ENCODE results near the gene SHANK3.
"Not testable (repeated sequence)": the region's sequence is repeated elsewhere in the genome, so short reads cannot be mapped to it uniquely, and the experiment has no call there.

Gene SHANK3

DNA sequence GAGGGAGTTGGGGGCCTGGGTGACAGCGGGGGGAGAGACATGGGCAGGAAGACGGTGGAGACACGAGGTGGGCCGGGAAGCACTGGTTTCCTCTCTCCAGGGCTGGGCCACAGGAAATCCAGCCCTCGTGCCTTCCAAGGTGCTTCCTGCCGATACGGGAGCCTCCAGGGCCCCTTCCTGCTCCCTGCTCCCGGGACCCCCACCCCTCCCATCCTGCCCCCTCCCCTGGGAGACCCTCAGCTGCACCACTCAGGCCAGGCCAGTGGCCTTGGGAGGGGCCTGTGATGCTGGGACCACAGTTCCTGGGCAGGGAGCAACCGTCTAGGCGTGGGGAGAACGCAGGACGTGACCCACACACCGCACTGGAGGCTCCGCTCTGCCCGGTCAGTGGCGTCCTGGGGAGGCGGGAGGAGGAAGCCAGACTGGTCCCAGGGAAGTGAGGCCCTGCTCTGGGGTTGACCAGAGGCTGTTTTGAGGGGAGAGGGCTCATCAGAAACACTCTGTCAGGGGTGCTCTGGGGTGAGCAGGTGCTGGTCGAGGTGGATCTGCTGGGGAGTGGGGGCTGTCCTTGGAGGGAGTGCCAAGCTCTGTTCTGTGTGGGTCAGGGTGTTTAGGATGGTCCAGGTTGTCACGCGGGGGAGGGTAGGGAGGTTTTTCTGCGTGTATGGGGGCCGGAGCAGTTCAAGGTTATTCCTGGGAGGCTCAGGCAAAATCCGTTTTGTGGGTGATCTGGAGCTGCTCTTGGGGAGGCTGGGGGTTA lies at the start of gene SHANK3:
SHANK3 (plus strand) TSS at position 353 of the 760 bp plus-strand sequence.
- DNase-seq, result peak; percentile 50

- DNase-seq, result peak; percentile 41
Observed at GRCh38 chr22:50624347-50625130, 48.1 kb upstream of the SHANK3 start.

DNA sequence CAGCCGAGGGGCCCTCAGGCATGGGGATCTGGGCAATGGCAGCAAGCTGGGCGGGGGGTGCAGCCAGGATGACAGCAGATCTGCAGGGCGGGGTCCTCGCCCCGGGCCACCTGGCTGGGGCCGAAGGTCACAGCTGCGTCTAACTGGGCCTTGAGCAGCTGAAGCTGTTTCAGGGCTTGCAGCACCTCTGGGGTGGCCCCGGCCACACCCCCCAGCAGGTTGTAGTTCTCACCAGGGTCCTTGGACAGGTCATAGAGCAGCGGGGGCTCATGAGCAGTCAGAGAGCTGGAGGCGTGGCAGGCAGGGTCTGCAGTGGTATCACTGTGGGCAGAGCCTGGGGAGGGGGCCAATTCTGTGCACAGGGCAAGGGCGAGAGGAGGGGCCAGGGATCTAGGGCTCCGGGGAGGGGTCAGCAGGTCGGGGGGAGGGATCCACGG lies 47.5 kb upstream of the SHANK3 start:
- peak; percentile 49 for DNase-seq

- DNase-seq, result peak; percentile 57
Observed at GRCh38 chr22:50625568-50626313, 46.9 kb upstream of the SHANK3 start.

- peak; percentile 47 for DNase-seq
Observed at GRCh38 chr22:50626314-50626849, 46.2 kb upstream of the SHANK3 start.

GRCh38 chr22:50626850-50627641 lies 45.6 kb upstream of the SHANK3 start:
- DNase-seq, result peak; percentile 55

- DNase-seq, result peak; percentile 94
Observed at GRCh38 chr22:50627642-50628542, 44.7 kb upstream of the SHANK3 start, which contains the start of gene ARSA. Gene ARSA (minus strand): TSS chr22:50628152. CDS start chr22:50627779, 373 bp downstream.

- no peak for DNase-seq
Observed at GRCh38 chr22:50628543-50629134, 44.0 kb upstream of the SHANK3 start.

- DNase-seq, result no peak
Observed at GRCh38 chr22:50630376-50630775, 42.2 kb upstream of the SHANK3 start.

DNA sequence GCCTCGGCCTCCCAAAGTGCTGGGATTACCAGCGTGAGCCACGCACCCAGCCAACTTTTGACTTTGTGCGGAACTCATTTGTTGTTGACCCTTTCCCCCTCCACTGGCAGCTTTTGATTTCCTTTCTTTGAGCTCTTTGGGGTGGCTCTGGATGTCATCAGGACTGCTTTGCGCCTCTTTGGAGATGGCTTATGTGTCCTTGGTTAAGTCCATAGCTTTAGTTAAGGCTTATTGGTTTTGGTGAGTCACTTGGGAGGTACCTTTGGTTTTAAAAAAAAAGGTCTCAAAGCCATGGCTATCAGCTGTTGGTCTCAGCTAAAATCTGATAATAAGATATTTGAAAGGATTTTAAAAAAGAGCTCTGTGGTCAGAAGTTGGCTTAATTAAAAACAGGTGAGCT lies 39.5 kb upstream of the SHANK3 start:
- no peak for DNase-seq

- no peak for DNase-seq
Observed at GRCh38 chr22:50633771-50634170, 38.9 kb upstream of the SHANK3 start.

- DNase-seq, result no peak
Observed at GRCh38 chr22:50635591-50635990, 37.0 kb upstream of the SHANK3 start.

- not testable (repeated sequence) for DNase-seq
Observed at GRCh38 chr22:50640296-50640695, 32.3 kb upstream of the SHANK3 start.

GRCh38 chr22:50640857-50641647 lies 31.6 kb upstream of the SHANK3 start:
- no peak for DNase-seq

- peak; percentile 59 for DNase-seq
Observed at GRCh38 chr22:50641696-50642607, 30.7 kb upstream of the SHANK3 start.

GRCh38 chr22:50643021-50643820 lies 29.4 kb upstream of the SHANK3 start:
- DNase-seq, result not testable (repeated sequence)

DNA sequence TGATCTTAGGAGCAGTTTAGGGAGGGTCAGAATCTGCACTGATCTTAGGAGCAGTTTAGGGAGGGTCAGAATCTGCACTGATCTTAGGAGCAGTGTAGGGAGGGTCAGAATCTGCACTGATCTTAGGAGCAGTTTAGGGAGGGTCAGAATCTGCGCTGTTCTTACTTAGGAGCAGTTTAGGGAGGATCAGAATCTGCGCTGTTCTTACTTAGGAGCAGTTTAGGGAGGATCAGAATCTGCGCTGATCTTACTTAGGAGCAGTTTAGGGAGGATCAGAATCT lies 28.9 kb upstream of the SHANK3 start:
- not testable (repeated sequence) for DNase-seq

DNA sequence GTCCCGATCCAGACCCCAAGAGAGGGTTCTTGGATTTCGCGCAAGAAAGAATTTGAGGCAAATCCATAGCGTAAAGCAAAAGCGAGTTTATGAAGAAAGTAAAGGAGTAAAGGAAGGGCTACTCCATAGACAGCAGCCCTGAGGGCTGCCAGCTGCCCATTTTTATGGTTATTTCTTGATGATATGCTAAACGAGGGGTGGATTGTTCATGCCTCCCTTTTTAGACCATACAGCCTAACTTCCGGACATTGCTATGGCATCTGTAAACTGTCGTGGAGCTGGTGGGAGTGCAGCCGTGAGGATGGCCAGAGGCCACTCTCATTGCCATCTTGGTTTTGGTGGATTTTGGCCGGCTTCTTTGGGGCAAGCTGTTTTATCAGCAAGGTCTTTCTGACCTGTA lies 19.4 kb upstream of the SHANK3 start:
- DNase-seq, result no peak

Measured in islet precursor cell (in vitro differentiated cells).